IMR-90 (cell line): ENCODE data around the gene BCLAF1. TPM values are rescaled to one million over a fixed set of nuclear protein-coding genes. Genes with fewer than 3 reads are reported as not detected.
A peak's percentile ranks its signal among the peaks of the same experiment; 100 is the strongest.

Experiments used
- ATAC-seq: fragments of 200-7000 bp; cut with Tn5 transposase; 2 replicates; pipeline ENCODE4 v1.9.1; 2020; ENCODE audit warnings: low read depth, mild to moderate bottlenecking, moderate library complexity
- BruUV-seq: library from RNA; stranded (reverse); fragments of 400-500 nt; replicated peaks from 2 replicates; lab custom pipeline; 2021; lab: Mats Ljungman, UMichigan
- CTCF ChIA-PET: fragments of 300-600 bp; formaldehyde crosslinking; extraction: SDS; loops from one replicate; lab custom pipeline; 2021; ENCODE audit warnings: antibody characterized with exemption; lab: Yijun Ruan, JAX
- POLR2A ChIA-PET: fragments of 300-600 bp; sonication (Branson Sonifier 250); formaldehyde crosslinking; loops from one replicate; lab custom pipeline; 2022; ENCODE audit warnings: antibody characterized with exemption; ENCODE audit not compliant: unreplicated experiment; lab: Charles Lee
- DNase-seq: peaks from one replicate; pipeline ENCODE4 v3.0.0; 2013
- H2AFZ ChIP-seq: replicated peaks from 2 replicates; pipeline ENCODE3; 2013; ENCODE audit warnings: low read length, mild to moderate bottlenecking; ENCODE audit not compliant: poor library complexity
- H2AK5ac ChIP-seq: 2 replicates; pipeline ENCODE4 v1.6.1; 2013; ENCODE audit warnings: low read depth, low read length, inconsistent platforms
- H2AK9ac ChIP-seq: replicated peaks from 2 replicates; pipeline ENCODE3; 2013; ENCODE audit warnings: mild to moderate bottlenecking, low read depth, low read length, moderate library complexity; ENCODE audit not compliant: poor library complexity
- H2BK120ac ChIP-seq: 2 replicates; pipeline ENCODE4 v1.6.1; 2013; ENCODE audit warnings: low read depth, low read length, inconsistent platforms
- H2BK15ac ChIP-seq: 3 replicates; pipeline ENCODE4 v1.6.1; 2013; ENCODE audit warnings: low read depth, low read length, inconsistent platforms
- H2BK20ac ChIP-seq: 2 replicates; pipeline ENCODE4 v1.6.1; 2013; ENCODE audit warnings: low read depth, mild to moderate bottlenecking, inconsistent platforms, low read length, moderate library complexity
- H2BK5ac ChIP-seq: 2 replicates; pipeline ENCODE4 v1.6.1; 2013; ENCODE audit warnings: mild to moderate bottlenecking, low read depth, low read length, inconsistent platforms; ENCODE audit not compliant: poor library complexity, severe bottlenecking
- H3K14ac ChIP-seq: replicated peaks from 2 replicates; pipeline ENCODE4 v1.6.1; 2013; ENCODE audit warnings: low read depth, low read length, inconsistent platforms
- H3K18ac ChIP-seq: 2 replicates; pipeline ENCODE4 v1.6.1; 2013; ENCODE audit warnings: low read depth, low read length, control low read depth
- H3K23ac ChIP-seq: 2 replicates; pipeline ENCODE4 v1.6.1; 2013; ENCODE audit warnings: low read depth, low read length, inconsistent platforms
- H3K27ac ChIP-seq: 2 replicates; pipeline ENCODE4 v1.5.1; 2013; ENCODE audit warnings: mild to moderate bottlenecking, control low read depth, low read length; ENCODE audit not compliant: insufficient read depth
- H3K27me3 ChIP-seq: 2 replicates; pipeline ENCODE4 v1.6.1; 2013; ENCODE audit warnings: low read length; ENCODE audit not compliant: control insufficient read depth, insufficient read depth
- H3K36me3 ChIP-seq: 2 replicates; pipeline ENCODE4 v1.6.1; 2013; ENCODE audit warnings: low read length, mixed read lengths; ENCODE audit not compliant: control insufficient read depth, insufficient read depth
- H3K4ac ChIP-seq: 2 replicates; pipeline ENCODE4 v1.6.1; 2013; ENCODE audit warnings: low read depth, low read length, inconsistent platforms
- H3K4me1 ChIP-seq: 2 replicates; pipeline ENCODE4 v1.6.1; 2013; ENCODE audit warnings: low read length, mixed read lengths; ENCODE audit not compliant: control insufficient read depth, insufficient read depth
- H3K4me2 ChIP-seq: 2 replicates; pipeline ENCODE4 v1.6.1; 2013; ENCODE audit warnings: low read depth, mild to moderate bottlenecking, control low read depth, low read length, moderate library complexity
- H3K4me3 ChIP-seq: 2 replicates; pipeline ENCODE4 v1.5.1; 2013; ENCODE audit warnings: low read depth, mild to moderate bottlenecking, control low read depth, low read length, moderate library complexity; ENCODE audit not compliant: insufficient read depth
- H3K56ac ChIP-seq: 2 replicates; pipeline ENCODE4 v1.6.1; 2013; ENCODE audit warnings: low read length, inconsistent platforms; ENCODE audit not compliant: insufficient read depth; ENCODE audit errors: extremely low read depth
- H3K79me1 ChIP-seq, 2 experiments: 2 replicates each; pipeline ENCODE4 v1.6.1; 2013; ENCODE audit warnings: low read length in 2 of 2, inconsistent platforms in 1 of 2, low read depth in 1 of 2
- H3K9ac ChIP-seq: 2 replicates; pipeline ENCODE4 v1.6.1; 2013; ENCODE audit warnings: low read depth, low read length, control low read depth
- H3K9me1 ChIP-seq: 2 replicates; pipeline ENCODE4 v1.6.1; 2013; ENCODE audit warnings: low read length, inconsistent platforms; ENCODE audit not compliant: insufficient read depth
- H3K9me3 ChIP-seq: 2 replicates; pipeline ENCODE4 v1.6.1; 2013; ENCODE audit warnings: low read length; ENCODE audit not compliant: control insufficient read depth, insufficient read depth
- H4K20me1 ChIP-seq: 2 replicates; pipeline ENCODE4 v1.6.1; 2013; ENCODE audit warnings: low read length, inconsistent platforms; ENCODE audit not compliant: insufficient read depth
- H4K5ac ChIP-seq: 2 replicates; pipeline ENCODE4 v1.6.1; 2013; ENCODE audit warnings: mild to moderate bottlenecking, low read depth, low read length, control low read depth
- H4K8ac ChIP-seq, 2 experiments: 2 replicates each; pipeline ENCODE4 v1.6.1; 2013; ENCODE audit warnings: low read depth in 2 of 2, low read length in 2 of 2, control low read depth in 1 of 2, inconsistent platforms in 1 of 2
- H4K91ac ChIP-seq: 2 replicates; pipeline ENCODE4 v1.6.1; 2013; ENCODE audit warnings: low read depth, low read length, inconsistent platforms; ENCODE audit not compliant: insufficient read depth
- BHLHE40 ChIP-seq: fragments of 150-350 bp; IDR thresholded peaks from 2 replicates; pipeline ENCODE4 v1.6.1; 2016; ENCODE audit warnings: mild to moderate bottlenecking, low read depth, low read length
- FOS ChIP-seq: fragments of 150-350 bp; IDR thresholded peaks from 2 replicates; pipeline ENCODE4 v1.6.1; 2016; ENCODE audit warnings: low read depth, low read length
- MAFK ChIP-seq: IDR thresholded peaks from 2 replicates; pipeline ENCODE4 v1.6.1; 2012; ENCODE audit warnings: low read depth, low read length, improper control_type of control experiment
- MAZ ChIP-seq: IDR thresholded peaks from 2 replicates; pipeline ENCODE4 v1.6.1; 2012; ENCODE audit warnings: low read depth, mild to moderate bottlenecking, low read length, improper control_type of control experiment, moderate library complexity, borderline replicate concordance
- MXI1 ChIP-seq: IDR thresholded peaks from 2 replicates; pipeline ENCODE4 v1.6.1; 2012; ENCODE audit warnings: low read depth, mild to moderate bottlenecking, low read length, moderate library complexity, borderline replicate concordance
- NFE2L2 ChIP-seq: fragments of 150-350 bp; IDR thresholded peaks from 2 replicates; pipeline ENCODE4 v1.6.1; 2016; ENCODE audit warnings: low read depth, mild to moderate bottlenecking, low read length
- POLR2A ChIP-seq: IDR thresholded peaks from 2 replicates; pipeline ENCODE4 v1.6.1; 2012; ENCODE audit warnings: mild to moderate bottlenecking, low read depth, low read length
- RAD21 ChIP-seq: IDR thresholded peaks from 2 replicates; pipeline ENCODE4 v1.6.1; 2012; ENCODE audit warnings: low read length, improper control_type of control experiment
- SMC3 ChIP-seq: fragments of 150-350 bp; IDR thresholded peaks from 2 replicates; pipeline ENCODE4 v1.6.1; 2016; ENCODE audit warnings: low read depth, mild to moderate bottlenecking, antibody characterized with exemption, low read length, moderate library complexity
- USF2 ChIP-seq: fragments of 150-350 bp; IDR thresholded peaks from 2 replicates; pipeline ENCODE4 v1.6.1; 2017; ENCODE audit warnings: mild to moderate bottlenecking, antibody characterized with exemption, low read length, low read depth
- WGBS, 2 experiments: methylation state at CpG; one replicate each; pipeline versions ENCODE4 v1.1.5 to v1.1.7; 2013; ENCODE audit warnings: missing lambda C conversion rate in 2 of 2; ENCODE audit not compliant: insufficient read length in 1 of 2; ENCODE audit errors: extremely low coverage in 2 of 2; 5-methylcytosine and 5-hydroxymethylcytosine counted together
- dilution Hi-C: fragments of 300-500 bp; cut with HindIII; formaldehyde crosslinking; loops from one replicate; pipeline ENCODE4 v1.14.3; 2018; ENCODE audit warnings: low sequenced_read_pairs; ENCODE audit not compliant: unreplicated experiment
- in situ Hi-C: fragments of 300-500 bp; cut with MboI; formaldehyde crosslinking; loops from 3 replicates; pipeline ENCODE4 v1.14.3; 2019; ENCODE audit warnings: low sequenced_read_pairs, inconsistent platforms, mixed read lengths
- intact Hi-C: fragments of 100-400 bp; cut with micrococcal nuclease; formaldehyde crosslinking; loops from 2 replicates; pipeline ENCODE4 v1.10.0; 2022
- polyA plus RNA-seq, 3 experiments: library from polyadenylated mRNA; depleted of rRNA; stranded (reverse); fragments of >200 nt; gene quantifications; 2 replicates each; pipeline ENCODE4 v1.2.3, GENCODE V29; 2012; ENCODE audit warnings: low replicate concordance in 1 of 3
- total RNA-seq: library from RNA; depleted of rRNA; stranded (reverse); fragments of >200 nt; gene quantifications from 2 replicates; pipeline ENCODE4 v1.2.3, GENCODE V29; 2012
- TF ChIP-seq, protein P1 (sequence below): conservative IDR thresholded peaks from 2 replicates; pipeline ENCODE4 v1.5.1; 2012; ENCODE audit warnings: mild to moderate bottlenecking, low read depth, low read length, improper control_type of control experiment
- TF ChIP-seq, protein P2 (sequence below): fragments of 150-350 bp; IDR thresholded peaks from 2 replicates; pipeline ENCODE4 v1.6.1; 2016; ENCODE audit warnings: low read depth, mild to moderate bottlenecking, low read length, moderate library complexity, borderline replicate concordance

BCLAF1 gene
- total and polyA plus RNA-seq, 2 of the 4 experiments (the other 2 are of a cell fraction) = 34.0 to 141 TPM

GRCh38 chr6:136212608-136213007, 77.0 kb downstream of the BCLAF1 start:
- no peaks in the 10 kb centered on the region for H3K79me1 ChIP-seq
- H3K9me3 ChIP-seq = no peaks in the 10 kb centered on the region
- H3K14ac ChIP-seq = no peak overlapping the region
- no CpG with 5 or more reads among the region's 2 CpGs for WGBS, 2 experiments
- TF ChIP-seq, protein P1, sequence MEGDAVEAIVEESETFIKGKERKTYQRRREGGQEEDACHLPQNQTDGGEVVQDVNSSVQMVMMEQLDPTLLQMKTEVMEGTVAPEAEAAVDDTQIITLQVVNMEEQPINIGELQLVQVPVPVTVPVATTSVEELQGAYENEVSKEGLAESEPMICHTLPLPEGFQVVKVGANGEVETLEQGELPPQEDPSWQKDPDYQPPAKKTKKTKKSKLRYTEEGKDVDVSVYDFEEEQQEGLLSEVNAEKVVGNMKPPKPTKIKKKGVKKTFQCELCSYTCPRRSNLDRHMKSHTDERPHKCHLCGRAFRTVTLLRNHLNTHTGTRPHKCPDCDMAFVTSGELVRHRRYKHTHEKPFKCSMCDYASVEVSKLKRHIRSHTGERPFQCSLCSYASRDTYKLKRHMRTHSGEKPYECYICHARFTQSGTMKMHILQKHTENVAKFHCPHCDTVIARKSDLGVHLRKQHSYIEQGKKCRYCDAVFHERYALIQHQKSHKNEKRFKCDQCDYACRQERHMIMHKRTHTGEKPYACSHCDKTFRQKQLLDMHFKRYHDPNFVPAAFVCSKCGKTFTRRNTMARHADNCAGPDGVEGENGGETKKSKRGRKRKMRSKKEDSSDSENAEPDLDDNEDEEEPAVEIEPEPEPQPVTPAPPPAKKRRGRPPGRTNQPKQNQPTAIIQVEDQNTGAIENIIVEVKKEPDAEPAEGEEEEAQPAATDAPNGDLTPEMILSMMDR = no peak
- TF ChIP-seq MAZ (no peak), MXI1 (no peak), NFE2L2 (no peak), POLR2A (no peak), USF2 (no peak), RAD21 (no peak), FOS (no peak), MAFK (no peak), BHLHE40 (no peak), SMC3 (no peak)
- TF ChIP-seq, protein P2, sequence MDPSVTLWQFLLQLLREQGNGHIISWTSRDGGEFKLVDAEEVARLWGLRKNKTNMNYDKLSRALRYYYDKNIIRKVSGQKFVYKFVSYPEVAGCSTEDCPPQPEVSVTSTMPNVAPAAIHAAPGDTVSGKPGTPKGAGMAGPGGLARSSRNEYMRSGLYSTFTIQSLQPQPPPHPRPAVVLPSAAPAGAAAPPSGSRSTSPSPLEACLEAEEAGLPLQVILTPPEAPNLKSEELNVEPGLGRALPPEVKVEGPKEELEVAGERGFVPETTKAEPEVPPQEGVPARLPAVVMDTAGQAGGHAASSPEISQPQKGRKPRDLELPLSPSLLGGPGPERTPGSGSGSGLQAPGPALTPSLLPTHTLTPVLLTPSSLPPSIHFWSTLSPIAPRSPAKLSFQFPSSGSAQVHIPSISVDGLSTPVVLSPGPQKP = no peak
- H4K91ac ChIP-seq = no peak overlapping the region
- ATAC-seq (peak; percentile 27), DNase-seq (no peak)
- H3K23ac ChIP-seq = no peak overlapping the region
- ChIA-PET POLR2A (no interaction called here), CTCF (interaction anchor here (0.7 to 1.1 kb wide), 4 partner anchors 174 to 379 kb away, joined by 3 read pairs; no protein-coding TSS in a partner anchor)
- in situ Hi-C loops = no loop called here
- H4K8ac ChIP-seq = no peak overlapping the region
- intact Hi-C loops = no loop called here
- H3K4ac ChIP-seq = no peak overlapping the region
- H2BK20ac ChIP-seq = no peak overlapping the region
- H2BK120ac ChIP-seq = no peak overlapping the region
- H2AK9ac ChIP-seq = no peak overlapping the region
- BruUV-seq = no TSS peak
- H3K18ac ChIP-seq = no peak overlapping the region
- H3K4me3 ChIP-seq = no peak overlapping the region
- H3K9ac ChIP-seq = no peak overlapping the region
- no peak overlapping the region for H2BK15ac ChIP-seq
- H3K4me2 ChIP-seq = no peak overlapping the region
- no peak overlapping the region for H2AFZ ChIP-seq
- no peak overlapping the region for H3K56ac ChIP-seq
- H3K27me3 ChIP-seq = no peaks in the 10 kb centered on the region
- no peaks in the 10 kb centered on the region for H4K20me1 ChIP-seq
- H3K4me1 ChIP-seq = peaks cover 2% of the 10 kb centered on the region; the same call in 1 of the 2 replicates
- no peak overlapping the region for H2AK5ac ChIP-seq
- H3K9me1 ChIP-seq = no peaks in the 10 kb centered on the region
- H4K5ac ChIP-seq = no peak overlapping the region
- H3K27ac ChIP-seq = no peak overlapping the region
- H2BK5ac ChIP-seq = no peak overlapping the region
- dilution Hi-C loops = no loop called here
- H3K36me3 ChIP-seq = no peaks in the 10 kb centered on the region
